GM19463 (cell line): Measurements from ENCODE around the gene SLC22A4.

Experiments
- ATAC-seq: cut with Tn5 transposase; IDR thresholded peaks from one replicate; pipeline ENCODE4 v1.9.1; 2021; ENCODE audit warnings: mild to moderate bottlenecking, moderate library complexity; ENCODE audit not compliant: unreplicated experiment

Gene SLC22A4

DNA sequence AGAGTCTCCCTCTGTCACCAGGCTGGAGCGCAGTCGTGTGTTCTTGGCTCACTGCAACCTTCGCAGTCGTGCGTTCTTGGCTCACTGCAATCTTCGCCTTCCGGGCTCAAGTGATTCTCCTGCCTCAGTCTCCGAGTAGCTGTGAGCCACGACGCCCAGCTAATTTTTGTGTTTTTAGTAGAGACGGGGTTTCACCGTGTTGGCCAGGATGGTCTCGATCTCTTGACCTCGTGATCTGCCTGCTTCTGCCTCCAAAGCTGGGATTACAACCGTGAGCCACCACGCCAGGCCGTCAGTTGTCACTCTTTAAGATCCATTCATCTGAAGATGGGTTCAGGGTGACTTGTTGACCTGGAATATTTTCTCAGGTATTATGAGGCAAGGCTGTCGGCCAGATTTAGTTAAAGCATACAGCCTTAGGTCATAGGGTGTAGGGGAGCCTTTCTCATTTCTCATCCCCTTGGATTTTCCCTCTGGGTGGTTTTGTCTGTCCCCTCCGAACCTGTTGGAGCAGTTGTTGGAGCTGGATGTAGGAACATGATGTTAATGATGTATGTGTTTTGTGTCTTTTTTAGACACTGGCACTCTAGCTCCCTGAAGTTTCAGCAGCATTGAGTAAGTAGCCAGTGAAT, 76.9 kb downstream of the SLC22A4 start:
- ATAC-seq, result no peak

- ATAC-seq, result no peak
Measured at GRCh38 chr5:132371603-132371994, 77.4 kb downstream of the SLC22A4 start.

- no peak for ATAC-seq
Measured at GRCh38 chr5:132372127-132372526, 77.9 kb downstream of the SLC22A4 start.

DNA sequence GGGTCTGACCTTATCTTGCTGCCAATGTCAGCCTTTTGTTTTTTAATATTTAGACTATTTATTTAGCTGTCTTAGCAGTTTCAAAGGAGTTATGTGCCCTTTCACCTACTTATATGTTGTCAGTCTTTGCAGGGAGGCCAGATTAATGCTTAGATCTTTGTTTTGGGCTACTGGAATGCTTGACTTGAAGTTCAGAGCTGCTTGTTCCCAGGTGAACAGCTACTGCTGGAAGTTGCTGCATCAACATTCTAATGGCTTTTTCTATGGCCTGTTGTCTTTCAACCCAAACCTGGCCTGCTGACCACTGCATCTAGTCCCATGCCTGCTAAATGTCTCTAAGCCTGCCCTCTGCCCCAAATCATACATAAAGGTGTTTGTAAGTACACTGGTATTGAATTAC, 78.3 kb downstream of the SLC22A4 start:
- ATAC-seq, result no peak

DNA sequence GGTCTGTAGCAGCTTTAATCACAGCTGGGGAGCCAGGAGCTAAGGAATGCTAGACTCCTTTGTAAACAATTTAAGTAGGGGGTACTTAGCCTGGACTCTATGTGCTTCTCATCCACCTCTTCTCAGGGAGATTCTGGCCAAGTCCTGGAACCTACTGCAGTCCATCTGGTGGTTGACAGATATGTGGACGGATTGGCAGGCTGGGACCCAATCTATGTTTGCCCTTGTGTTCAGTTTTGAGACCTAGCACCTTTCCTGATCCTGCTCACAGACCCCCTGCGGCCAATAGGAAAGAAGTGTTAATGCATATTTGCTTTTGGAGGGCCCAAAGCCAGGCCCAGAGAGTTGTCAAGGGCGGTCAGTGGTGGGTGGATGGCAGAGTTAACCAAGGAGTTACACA, 81.8 kb downstream of the SLC22A4 start:
- ATAC-seq, result no peak

- ATAC-seq, result no peak
Measured at GRCh38 chr5:132376694-132377641, 82.8 kb downstream of the SLC22A4 start.

GRCh38 chr5:132377738-132378137, 83.5 kb downstream of the SLC22A4 start:
- ATAC-seq, result no peak

DNA sequence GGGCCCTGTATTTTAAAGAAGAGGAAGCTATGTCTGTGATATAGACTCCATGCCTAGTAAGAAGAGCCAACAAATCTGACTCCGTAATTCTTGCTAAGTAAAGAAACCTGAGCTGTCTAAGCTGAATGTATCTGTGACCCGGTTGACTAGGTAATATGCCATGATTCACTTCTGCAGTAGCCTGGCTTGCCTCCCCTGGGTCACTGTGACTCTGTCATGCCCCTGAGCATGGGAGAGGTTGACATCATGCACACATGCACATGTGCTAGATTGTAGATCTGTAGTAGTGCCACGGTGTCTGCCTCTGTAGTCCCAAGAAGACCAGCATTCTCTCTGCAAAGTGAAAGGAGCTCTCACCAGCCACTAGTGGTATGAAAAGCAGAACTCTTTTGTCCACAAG, 84.4 kb downstream of the SLC22A4 start:
- no peak for ATAC-seq

DNA sequence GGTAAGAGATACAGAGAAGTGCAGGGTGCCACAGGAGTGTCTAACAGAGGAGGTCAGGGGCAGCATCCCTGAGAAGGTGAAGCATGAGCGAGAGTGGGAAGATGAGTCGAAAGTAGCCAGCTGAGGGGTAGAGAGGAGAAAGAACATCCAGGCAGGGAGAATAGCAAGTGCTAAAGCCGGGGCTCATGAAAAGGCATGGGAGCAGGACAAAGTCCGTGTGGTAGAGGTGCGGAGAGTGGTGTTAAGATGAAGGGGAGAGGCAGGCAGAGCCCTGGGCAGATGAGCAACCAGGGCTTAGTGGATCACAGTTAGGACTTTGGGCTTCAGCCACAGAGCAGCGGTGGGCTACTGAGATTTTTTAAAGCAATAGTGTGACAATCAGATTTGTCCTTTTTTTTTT, 85.9 kb downstream of the SLC22A4 start:
- no peak for ATAC-seq

DNA sequence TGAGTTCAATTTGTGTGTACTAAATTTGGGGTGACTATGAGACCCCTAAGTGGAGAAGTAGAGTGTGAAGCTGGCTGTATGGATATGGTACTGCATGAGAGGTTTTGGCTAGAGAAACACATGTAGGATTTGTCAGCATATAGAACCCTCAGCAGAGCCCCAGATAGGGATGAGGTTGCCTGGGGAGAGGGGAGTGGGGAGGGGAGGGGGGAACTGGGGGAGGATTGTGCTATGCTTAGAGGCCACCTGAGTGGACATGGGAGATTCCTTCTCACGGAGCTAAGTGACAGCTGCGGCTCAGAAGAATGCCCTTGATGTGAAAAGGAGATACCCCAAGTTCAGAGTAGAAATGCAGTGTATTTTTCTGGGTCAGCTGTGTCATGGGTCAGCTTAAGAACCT, 86.5 kb downstream of the SLC22A4 start:
- ATAC-seq, result no peak

DNA sequence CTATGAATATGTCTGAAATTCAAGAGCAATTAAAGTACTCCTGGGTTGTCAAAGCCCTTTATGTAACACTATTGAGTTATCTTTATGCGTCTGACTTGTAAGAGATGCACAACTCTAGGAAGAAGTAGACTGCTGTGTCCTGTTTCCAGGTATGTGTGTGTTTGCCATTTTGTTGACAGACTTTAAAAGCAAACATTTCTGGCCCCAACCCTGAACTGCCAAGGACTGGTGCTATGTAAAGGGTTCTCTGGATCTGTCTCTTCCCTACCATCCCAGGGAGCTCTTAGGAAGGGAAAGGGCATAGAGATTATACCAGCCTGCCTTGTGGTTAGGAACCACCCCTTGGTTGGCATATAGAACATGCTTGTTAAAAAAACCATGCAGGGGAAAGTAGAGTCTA, 87.4 kb downstream of the SLC22A4 start:
- no peak for ATAC-seq

DNA sequence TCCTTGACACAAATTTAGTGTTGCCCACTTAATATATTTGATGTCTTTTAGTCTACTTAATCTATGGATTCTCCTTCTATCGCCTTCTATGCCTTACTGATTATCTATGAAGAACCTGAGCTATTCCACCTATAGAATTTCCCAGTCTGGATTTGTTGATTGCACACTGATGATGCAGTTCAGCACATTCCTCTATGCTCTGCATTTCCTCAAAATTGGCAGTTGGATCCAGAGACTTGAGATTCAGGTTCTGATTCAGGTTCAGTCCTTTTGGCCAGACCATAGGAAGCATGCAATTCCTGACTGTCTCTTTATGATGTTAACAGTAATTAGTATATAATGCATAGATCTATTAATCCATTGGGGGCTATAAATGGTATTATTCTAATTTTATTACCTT, 89.1 kb downstream of the SLC22A4 start:
- no peak for ATAC-seq

DNA sequence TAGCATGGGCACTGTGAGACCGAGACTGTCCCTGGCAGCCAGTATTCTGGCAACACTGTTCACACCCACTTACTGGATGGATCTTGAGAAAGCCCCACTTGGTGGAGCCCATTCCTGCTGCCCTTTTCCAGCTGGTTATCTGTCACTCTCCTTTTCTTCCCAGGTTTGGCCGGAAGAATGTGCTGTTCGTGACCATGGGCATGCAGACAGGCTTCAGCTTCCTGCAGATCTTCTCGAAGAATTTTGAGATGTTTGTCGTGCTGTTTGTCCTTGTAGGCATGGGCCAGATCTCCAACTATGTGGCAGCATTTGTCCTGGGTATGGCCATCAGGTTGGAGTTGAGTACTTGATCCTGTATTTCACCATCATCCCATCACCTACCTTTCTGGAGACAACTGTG, 89.8 kb downstream of the SLC22A4 start:
- no peak for ATAC-seq

DNA sequence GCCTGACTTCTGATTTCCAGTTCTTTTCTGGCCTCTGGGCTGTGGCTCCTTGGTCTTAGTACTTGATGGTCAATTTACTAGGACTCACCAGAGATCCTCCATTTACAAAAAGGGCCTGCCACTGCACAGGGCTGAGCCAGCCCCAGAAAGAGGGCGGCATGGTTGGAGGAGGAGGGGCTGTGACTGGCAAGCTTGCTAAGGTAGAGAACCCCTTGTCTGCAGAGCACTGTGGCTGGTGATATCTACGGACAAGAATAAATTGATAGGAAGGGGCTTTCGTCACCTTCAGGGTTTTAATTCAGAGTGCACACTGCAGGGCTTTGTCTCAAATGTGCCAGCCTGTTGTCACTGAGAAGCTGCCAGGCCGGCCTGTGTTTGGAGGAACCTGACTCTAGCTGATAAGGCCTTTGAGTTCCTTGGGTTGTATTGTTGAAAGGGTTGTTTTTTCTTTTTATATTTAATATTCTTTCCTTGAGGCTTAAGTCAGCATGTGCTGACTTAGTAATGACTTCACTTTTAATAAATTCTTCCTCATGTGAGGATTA, 90.4 kb downstream of the SLC22A4 start:
- no peak for ATAC-seq

- peak; percentile 48 for ATAC-seq
Measured at GRCh38 chr5:132385326-132386105, 91.3 kb downstream of the SLC22A4 start.

DNA sequence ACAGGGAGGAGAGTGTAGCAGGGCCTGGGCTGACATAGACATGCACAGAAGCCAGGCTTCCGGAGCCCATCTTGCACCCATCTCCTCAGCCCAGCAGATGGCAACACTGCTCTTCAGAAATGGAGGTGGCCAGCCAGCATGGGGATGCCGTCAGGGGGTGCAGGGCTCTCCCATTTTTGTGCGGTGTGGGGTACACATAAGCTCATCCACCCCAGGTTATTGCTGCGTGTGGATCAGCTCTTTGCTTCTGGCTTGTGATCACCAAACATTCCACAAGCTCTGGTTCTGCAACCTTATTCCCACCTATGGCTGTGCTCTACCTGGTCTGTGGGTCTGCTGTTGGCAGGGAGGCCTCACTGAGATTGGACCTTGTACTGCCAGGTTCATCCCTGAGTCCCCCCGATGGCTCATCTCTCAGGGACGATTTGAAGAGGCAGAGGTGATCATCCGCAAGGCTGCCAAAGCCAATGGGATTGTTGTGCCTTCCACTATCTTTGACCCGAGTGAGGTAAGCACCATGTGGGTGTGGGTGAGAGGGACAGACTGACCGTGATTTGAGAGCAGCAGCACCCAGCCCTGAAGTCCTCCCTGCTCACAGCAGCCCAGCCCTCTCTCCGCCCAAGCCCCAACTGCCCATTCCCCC, 92.6 kb downstream of the SLC22A4 start:
- ATAC-seq, result peak; percentile 86

GRCh38 chr5:132387640-132388117, 93.5 kb downstream of the SLC22A4 start:
- ATAC-seq, result no peak

DNA sequence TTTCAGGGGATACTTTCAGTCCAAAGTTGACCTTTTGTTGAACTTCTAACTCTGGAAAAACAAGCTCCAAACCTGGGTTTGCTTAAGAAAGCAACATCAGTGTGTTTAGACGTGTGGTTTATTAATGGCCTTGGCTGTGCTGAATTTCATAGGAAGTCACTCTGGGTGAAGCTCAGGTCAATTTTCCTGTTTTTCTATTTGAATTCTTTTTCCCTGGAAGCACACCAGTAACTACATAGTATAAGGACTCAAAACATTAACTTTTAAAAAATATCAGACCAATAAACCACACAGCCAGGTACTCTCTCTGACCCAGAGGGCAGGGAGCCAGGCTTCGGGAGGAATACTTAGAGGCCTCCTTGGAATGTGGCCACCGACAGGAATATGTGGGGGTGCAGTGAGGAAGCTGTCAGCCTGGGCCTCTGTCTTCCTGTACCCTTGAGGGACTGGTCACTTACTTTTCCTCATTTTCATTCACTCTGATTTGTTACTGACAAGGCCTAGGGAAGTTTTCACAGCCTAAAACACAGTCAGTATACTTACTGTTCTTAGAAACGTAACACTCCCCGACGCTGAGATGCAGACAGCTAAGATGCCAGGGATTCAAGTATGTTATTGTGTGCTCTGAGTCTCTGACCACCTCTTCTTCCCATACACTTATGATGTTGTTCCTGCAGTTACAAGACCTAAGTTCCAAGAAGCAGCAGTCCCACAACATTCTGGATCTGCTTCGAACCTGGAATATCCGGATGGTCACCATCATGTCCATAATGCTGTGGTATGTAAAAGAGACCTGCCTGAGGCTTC, 94.3 kb downstream of the SLC22A4 start:
- ATAC-seq, result no peak

- ATAC-seq, result no peak
Measured at GRCh38 chr5:132389051-132389331, 94.8 kb downstream of the SLC22A4 start.
